HepG2 (cell line): ENCODE results near the gene LHFPL2.

ENCODE experiments used
- NFAT5 ChIP-seq: sonication (generic); formaldehyde crosslinking; IDR thresholded peaks from 2 replicates; pipeline ENCODE4 v1.4.0; 2020; ENCODE audit warnings: missing genetic modification reagents
- SUZ12 ChIP-seq: fragments of 150-350 bp; IDR thresholded peaks from 2 replicates; pipeline ENCODE4 v1.6.1; 2014; ENCODE audit warnings: low read depth, low read length
- ZSCAN29 ChIP-seq: sonication (generic); formaldehyde crosslinking; conservative IDR thresholded peaks from 2 replicates; pipeline ENCODE4 v1.4.0; 2020; ENCODE audit warnings: mild to moderate bottlenecking, missing genetic modification reagents

- TF ChIP-seq NFAT5 = no peak
- no peak for TF ChIP-seq ZSCAN29 (CRISPR knock-in tag)
- no peak for TF ChIP-seq SUZ12
These were observed 2.9 kb upstream of the LHFPL2 start for GRCh38 chr5:78651468-78651867.
